ENCODE results near the gene CELF1. TPM values are rescaled to one million over a fixed set of nuclear protein-coding genes. Genes with fewer than 3 reads are reported as not detected.
A peak's percentile ranks its signal among the peaks of the same experiment; 100 is the strongest.

CELF1 gene
- total and polyA plus RNA-seq, 2 of the 13 experiments (the other 11 are each of a cell fraction or from before 2014, with no cell fraction given) = 69.0 to 80.1 TPM

GRCh38 chr11:47591764-47592163, 38.8 kb upstream of the CELF1 start:
- Histone ChIP-seq H3K4me3 (replicated peaks in 1 of 3; ENCODE audit: insufficient read depth in 1 of 3, low read depth in 2 of 3, low read length in 3 of 3) (peak overlapping the region; percentile 2 to 57 (median 32); a peak in 5 of 6 replicates), H3K4me2 (ENCODE audit: low read depth, low read length) (peak overlapping the region; percentile 57), H3K36me3 (replicated peaks in 1 of 2; ENCODE audit: control insufficient read depth in 1 of 2, insufficient read depth in 2 of 2, low read length in 2 of 2) (no peaks in the 10 kb centered on the region), H3K79me2 (ENCODE audit: insufficient read depth, low read length) (no peaks in the 10 kb centered on the region), H3K27ac (ENCODE audit: extremely low read length, insufficient read depth, low read length) (no peak overlapping the region), H3K4me1 (ENCODE audit: insufficient read depth, low read length) (peaks cover 71% of the 10 kb centered on the region), H3K9ac (ENCODE audit: insufficient read depth, low read depth, low read length) (peak overlapping the region; percentile 24; the same call in 1 of the 2 replicates), H3K9me3 (ENCODE audit: low read length) (no peaks in the 10 kb centered on the region), H4K20me1 (ENCODE audit: insufficient read depth, low read length) (no peaks in the 10 kb centered on the region), H3K27me3 (ENCODE audit: control insufficient read depth in 1 of 2, insufficient read depth in 2 of 2, low read length in 2 of 2) (peaks cover 3 to 27% of the 10 kb centered on the region in 2 experiments), H2AFZ (ENCODE audit: low read length) (no peak overlapping the region)
- DNase-seq (ENCODE audit: low spot score) (no peak), FAIRE-seq (no peak), ATAC-seq (peak; percentile 45)
- intact Hi-C loops (cut with micrococcal nuclease; ENCODE audit: unreplicated experiment) = no loop called here
- no TSS peak for BruUV-seq (replicated peaks)
- POLR2A ChIA-PET = interaction anchor here (0.9 kb wide), 1 partner anchor 26 kb away, joined by 3 read pairs; no protein-coding TSS in a partner anchor
- in situ Hi-C loops (cut with HindIII; ENCODE audit: extremely low pct_ligation_motif_present, low pct_unique_long_range_greater_than_20kb) = no loop called here
- 11% methylated on average over 6 of the region's 7 CpGs for WGBS (ENCODE audit: low lambda C conversion rate)
- CTCF ChIA-PET (ENCODE audit: low intra/inter-chr PET ratio, low total read pairs) = no interaction called here
- TF ChIP-seq DR1 (CRISPR knock-in tag; IDR thresholded peaks at IDR 0.05) (no peak), PHF8 (CRISPR knock-in tag; IDR thresholded peaks at IDR 0.05) (peak; percentile 19; the same call in 1 of the 2 replicates), BCL3 (CRISPR knock-in tag; IDR thresholded peaks at IDR 0.05) (0 out of 2 replicates have a peak, but pooled peaks have one; percentile 18), KLF16 (CRISPR knock-in tag; IDR thresholded peaks at IDR 0.05) (no peak), PHF21A (CRISPR knock-in tag; IDR thresholded peaks at IDR 0.05) (no peak), KLF15 (CRISPR knock-in tag; IDR thresholded peaks at IDR 0.05; ENCODE audit: borderline replicate concordance) (no peak), SMAD9 (CRISPR knock-in tag; IDR thresholded peaks at IDR 0.05) (0 out of 2 replicates have a peak, but pooled peaks have one; percentile 40), ZNF292 (CRISPR knock-in tag; IDR thresholded peaks at IDR 0.05; ENCODE audit: borderline replicate concordance, low read depth) (0 out of 2 replicates have a peak, but pooled peaks have one; percentile 23), UBTF (CRISPR knock-in tag; IDR thresholded peaks at IDR 0.05) (0 out of 2 replicates have a peak, but pooled peaks have one; percentile 11), SAP130 (CRISPR knock-in tag; IDR thresholded peaks at IDR 0.05; ENCODE audit: low read depth) (peak; percentile 21; the same call in 1 of the 2 replicates), ZNF572 (CRISPR knock-in tag; IDR thresholded peaks at IDR 0.05) (no peak), ZNF83 (CRISPR knock-in tag; IDR thresholded peaks at IDR 0.05; ENCODE audit: borderline replicate concordance) (no peak), TARDBP (CRISPR knock-in tag; IDR thresholded peaks at IDR 0.05) (no peak), ZUFSP (CRISPR knock-in tag; IDR thresholded peaks at IDR 0.05; ENCODE audit: borderline replicate concordance) (no peak), MIXL1 (CRISPR knock-in tag; IDR thresholded peaks at IDR 0.05) (no peak)
- TF ChIP-seq, protein P1, sequence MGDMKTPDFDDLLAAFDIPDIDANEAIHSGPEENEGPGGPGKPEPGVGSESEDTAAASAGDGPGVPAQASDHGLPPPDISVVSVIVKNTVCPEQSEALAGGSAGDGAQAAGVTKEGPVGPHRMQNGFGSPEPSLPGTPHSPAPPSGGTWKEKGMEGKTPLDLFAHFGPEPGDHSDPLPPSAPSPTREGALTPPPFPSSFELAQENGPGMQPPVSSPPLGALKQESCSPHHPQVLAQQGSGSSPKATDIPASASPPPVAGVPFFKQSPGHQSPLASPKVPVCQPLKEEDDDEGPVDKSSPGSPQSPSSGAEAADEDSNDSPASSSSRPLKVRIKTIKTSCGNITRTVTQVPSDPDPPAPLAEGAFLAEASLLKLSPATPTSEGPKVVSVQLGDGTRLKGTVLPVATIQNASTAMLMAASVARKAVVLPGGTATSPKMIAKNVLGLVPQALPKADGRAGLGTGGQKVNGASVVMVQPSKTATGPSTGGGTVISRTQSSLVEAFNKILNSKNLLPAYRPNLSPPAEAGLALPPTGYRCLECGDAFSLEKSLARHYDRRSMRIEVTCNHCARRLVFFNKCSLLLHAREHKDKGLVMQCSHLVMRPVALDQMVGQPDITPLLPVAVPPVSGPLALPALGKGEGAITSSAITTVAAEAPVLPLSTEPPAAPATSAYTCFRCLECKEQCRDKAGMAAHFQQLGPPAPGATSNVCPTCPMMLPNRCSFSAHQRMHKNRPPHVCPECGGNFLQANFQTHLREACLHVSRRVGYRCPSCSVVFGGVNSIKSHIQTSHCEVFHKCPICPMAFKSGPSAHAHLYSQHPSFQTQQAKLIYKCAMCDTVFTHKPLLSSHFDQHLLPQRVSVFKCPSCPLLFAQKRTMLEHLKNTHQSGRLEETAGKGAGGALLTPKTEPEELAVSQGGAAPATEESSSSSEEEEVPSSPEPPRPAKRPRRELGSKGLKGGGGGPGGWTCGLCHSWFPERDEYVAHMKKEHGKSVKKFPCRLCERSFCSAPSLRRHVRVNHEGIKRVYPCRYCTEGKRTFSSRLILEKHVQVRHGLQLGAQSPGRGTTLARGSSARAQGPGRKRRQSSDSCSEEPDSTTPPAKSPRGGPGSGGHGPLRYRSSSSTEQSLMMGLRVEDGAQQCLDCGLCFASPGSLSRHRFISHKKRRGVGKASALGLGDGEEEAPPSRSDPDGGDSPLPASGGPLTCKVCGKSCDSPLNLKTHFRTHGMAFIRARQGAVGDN (CRISPR knock-in tag; IDR thresholded peaks at IDR 0.05) = peak; percentile 44
